WTC11 (cell line): ENCODE measurements around the gene ABLIM2.

Source experiments
- CTCF ChIP-seq: fragments of 200-600 bp; IDR thresholded peaks from 2 replicates; pipeline ENCODE4 v1.8.0; 2022; ENCODE audit warnings: antibody characterized with exemption
- MAX ChIP-seq: sonication (generic); formaldehyde crosslinking; IDR thresholded peaks from 2 replicates; pipeline ENCODE4 v1.8.0; 2022; ENCODE audit warnings: mild to moderate bottlenecking, missing genetic modification reagents

GRCh38 chr4:8119877-8120276 is 38.7 kb downstream of the ABLIM2 start:
- TF ChIP-seq MAX (CRISPR knock-in tag) (no peak), CTCF (no peak)
